Measurements from ENCODE around the gene ABRAXAS1.
"Not testable (repeated sequence)": the region's sequence is repeated elsewhere in the genome, so short reads cannot be mapped to it uniquely, and the experiment has no call there.

ABRAXAS1 gene

DNA sequence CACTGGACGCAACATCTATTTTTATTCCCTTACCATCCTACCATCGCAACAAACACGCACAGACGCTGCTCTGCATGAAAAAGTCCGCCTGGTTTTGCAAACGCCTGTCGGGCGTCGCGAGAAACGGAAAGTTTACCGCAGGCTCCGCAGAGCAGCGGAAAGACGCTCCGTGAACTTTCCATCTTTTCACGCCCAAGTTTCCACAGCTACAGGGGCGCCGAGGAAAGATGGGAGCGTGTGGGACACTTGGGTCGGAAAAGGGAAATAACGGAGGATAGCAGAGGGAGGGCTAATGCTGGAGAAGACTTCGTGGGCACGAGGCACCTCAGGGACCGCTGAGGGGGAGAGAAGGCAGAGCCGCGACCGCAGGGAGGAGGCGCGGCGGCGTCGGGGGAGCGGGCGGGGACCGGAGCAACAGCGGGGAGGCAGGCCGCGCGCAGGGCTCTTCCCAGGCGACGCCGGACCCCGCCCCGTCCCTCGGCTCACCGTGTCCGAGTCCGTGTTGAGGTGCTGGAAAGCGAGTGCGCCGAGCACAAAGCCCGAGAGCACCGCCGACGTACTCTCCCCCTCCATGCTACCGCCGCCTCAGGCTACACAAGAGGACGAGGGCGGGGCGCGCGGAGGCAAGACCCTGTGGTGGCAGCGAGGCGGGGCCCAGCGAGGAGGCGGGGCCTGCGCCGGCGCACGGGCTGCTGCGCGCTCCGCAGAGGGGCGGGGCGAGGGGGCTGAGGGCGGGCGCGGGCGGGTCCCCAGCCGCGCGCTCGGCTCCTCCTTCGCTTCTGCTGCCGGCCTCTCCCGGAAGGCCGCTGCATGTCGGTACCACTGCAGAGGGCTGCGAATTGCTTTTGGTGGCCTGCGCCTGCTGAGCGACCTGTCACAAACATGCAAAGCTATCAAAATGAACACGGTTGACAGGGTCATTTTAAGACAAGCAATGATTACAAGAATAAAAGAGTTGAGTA, at the start of gene ABRAXAS1:
Gene ABRAXAS1 (minus strand): TSS at position 601 of the 962 bp plus-strand sequence. CDS start 28 bp downstream, at position 573.
- TF ChIP-seq, protein P1, sequence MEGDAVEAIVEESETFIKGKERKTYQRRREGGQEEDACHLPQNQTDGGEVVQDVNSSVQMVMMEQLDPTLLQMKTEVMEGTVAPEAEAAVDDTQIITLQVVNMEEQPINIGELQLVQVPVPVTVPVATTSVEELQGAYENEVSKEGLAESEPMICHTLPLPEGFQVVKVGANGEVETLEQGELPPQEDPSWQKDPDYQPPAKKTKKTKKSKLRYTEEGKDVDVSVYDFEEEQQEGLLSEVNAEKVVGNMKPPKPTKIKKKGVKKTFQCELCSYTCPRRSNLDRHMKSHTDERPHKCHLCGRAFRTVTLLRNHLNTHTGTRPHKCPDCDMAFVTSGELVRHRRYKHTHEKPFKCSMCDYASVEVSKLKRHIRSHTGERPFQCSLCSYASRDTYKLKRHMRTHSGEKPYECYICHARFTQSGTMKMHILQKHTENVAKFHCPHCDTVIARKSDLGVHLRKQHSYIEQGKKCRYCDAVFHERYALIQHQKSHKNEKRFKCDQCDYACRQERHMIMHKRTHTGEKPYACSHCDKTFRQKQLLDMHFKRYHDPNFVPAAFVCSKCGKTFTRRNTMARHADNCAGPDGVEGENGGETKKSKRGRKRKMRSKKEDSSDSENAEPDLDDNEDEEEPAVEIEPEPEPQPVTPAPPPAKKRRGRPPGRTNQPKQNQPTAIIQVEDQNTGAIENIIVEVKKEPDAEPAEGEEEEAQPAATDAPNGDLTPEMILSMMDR (IDR thresholded peaks at IDR 0.05), result no peak
- H3K4me3 ChIP-seq, result peak within 1 kb of the TSS; percentile 83

DNA sequence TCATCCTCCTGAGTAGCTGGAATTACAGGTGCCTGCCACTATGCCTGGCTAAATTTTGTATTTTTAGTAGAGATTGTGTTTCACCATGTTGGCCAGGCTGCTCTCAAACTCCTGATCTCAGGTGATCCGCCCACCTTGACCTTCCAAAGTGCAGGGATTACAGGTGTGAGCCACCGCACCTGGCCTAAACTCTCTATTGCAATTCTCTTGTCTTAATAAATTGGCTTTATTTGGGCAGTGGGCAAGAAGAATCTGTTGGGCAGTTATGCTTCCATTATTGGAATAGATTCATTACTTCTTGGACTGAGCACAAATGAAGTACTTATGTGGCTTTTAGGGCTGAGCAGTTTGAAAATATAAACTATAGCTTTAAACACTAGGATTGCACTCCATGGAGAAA, 42.8 kb upstream of the ABRAXAS1 start:
- no peak overlapping the region for H3K4me3 ChIP-seq
- no peak overlapping the region for H3K27ac ChIP-seq
- no peak for DNase-seq (ENCODE audit: low spot score)
- TF ChIP-seq, protein P1 (IDR thresholded peaks at IDR 0.05), result no peak

More for the DNA sequence above, at the start of gene ABRAXAS1:
- peak; percentile 96 for DNase-seq (ENCODE audit: low spot score)
- peak within 1 kb of the TSS; percentile 93 to 95 for H3K27ac ChIP-seq

DNA sequence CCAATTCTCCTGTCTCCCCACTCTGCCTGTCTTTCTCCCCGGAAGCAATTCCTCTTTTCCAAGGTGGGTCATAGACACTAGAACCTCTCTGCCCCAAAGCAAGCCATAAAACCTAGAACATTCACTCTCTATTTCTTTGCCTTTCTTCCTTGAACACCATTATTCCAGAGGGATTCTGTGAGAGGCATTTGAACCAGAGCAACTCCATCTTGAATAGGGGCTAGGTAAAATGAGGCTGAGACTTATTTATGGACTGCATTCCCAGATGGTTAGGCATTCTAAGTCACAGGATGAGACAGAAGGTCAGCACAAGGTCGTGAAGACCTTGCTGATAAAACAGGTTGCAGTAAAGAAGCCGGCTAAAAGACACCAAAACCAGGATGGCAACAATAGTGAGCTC, 37.3 kb upstream of the ABRAXAS1 start:
- no peak for DNase-seq (ENCODE audit: low spot score)
- H3K4me3 ChIP-seq, result no peak overlapping the region
- TF ChIP-seq, protein P1 (IDR thresholded peaks at IDR 0.05), result no peak
- no peak overlapping the region for H3K27ac ChIP-seq

DNA sequence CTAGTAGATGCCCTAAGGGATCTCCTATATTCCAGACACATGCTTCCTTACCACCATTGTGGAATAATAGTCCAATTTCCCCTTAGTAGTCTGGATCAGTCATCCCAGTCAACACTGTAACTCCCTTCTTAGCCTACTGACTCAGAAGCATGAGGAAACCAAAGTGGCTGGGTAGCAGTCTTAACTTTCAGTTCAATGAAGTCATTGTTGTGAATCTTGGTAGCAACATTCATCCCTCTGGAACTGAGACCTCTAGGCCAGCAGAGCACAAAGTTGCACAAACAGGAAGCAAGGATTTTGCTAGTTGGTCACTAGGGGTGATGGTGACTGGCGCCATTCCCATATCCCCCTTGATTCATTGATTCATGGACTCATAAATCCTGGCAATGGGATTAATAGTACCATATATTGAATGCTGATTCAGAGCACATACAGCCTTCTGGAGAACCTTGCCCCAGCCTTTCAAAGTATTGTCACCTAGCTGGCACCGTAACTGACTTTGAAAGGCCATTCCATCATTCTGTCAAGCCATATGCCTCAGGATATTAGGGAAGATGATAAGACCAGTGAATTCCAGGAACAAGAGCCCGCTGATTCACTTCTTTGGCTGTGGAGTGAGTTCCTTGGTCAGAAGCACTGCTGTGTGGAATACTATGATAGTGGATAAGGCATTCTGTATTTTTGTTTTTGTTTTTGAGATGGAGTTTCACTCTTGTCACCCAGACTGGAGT, 31.3 kb upstream of the ABRAXAS1 start:
- TF ChIP-seq, protein P1 (IDR thresholded peaks at IDR 0.05), result no peak
- no peak for DNase-seq (ENCODE audit: low spot score)
- Histone ChIP-seq H3K4me3 (no peak overlapping the region), H3K27ac (no peak overlapping the region)

DNA sequence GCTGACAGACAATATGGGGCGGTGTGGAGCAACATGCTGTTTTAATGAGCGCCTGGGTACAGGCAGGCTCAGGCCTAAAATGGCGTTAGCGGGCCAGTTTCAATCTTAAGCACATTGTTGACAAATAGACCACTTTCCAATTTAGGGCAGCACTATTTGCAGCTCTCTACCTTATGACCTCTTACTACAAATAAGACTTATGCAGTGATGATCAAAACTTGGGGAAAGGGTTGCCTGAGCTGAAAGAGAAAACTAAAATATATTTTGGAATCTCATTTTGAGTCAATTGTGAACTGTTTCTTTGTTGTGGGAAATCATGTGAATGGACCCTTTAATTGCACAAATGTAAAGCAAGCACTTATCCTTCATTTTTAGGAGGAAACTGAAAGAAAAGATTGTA, 25.5 kb upstream of the ABRAXAS1 start:
- no peak for DNase-seq (ENCODE audit: low spot score)
- TF ChIP-seq, protein P1 (IDR thresholded peaks at IDR 0.05), result no peak
- H3K4me3 ChIP-seq, result no peak overlapping the region

DNA sequence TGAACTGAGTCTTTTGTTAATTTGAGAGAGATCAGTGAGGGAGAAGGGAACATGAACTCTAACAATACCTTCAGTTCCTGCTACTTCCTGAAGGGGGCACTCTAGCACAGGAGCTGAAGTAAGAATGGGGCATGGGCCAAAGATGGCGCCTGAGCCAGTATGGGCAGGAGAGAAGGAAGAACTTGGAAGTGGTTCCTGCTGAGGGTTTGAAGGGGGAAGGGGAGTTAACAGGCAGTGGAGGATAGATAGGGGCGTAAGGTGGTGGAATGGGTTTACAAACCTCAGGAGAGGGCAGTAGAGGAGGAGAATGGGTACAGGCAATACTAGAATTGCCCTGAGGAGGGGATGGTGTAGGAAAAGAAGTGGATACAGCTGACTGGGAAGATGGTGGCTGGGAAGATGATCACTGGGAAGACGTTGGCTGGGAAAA, 24.3 kb upstream of the ABRAXAS1 start:
- not testable (repeated sequence) for DNase-seq (ENCODE audit: low spot score); H3K4me3 ChIP-seq; H3K27ac ChIP-seq
- TF ChIP-seq, protein P1 (IDR thresholded peaks at IDR 0.05), result peak; percentile 16

More for the DNA sequence above, 25.5 kb upstream of the ABRAXAS1 start:
- no peak overlapping the region for H3K27ac ChIP-seq
